Islet of Langerhans (tissue), 1 donor: ENCODE measurements around the gene BAD.
"Not testable (repeated sequence)": the region's sequence is repeated elsewhere in the genome, so short reads cannot be mapped to it uniquely, and the experiment has no call there.

Experiments
- FAIRE-seq: peaks from one replicate; lab custom pipeline; 2011; peaks lifted over from hg19 to GRCh38; lab: Jason Lieb, UNC

The BAD gene

GRCh38 chr11:64256300-64256699 lies 28.2 kb downstream of the BAD start:
- FAIRE-seq, result no peak

- FAIRE-seq, result no peak
Observed at GRCh38 chr11:64255135-64256128, 29.0 kb downstream of the BAD start.

GRCh38 chr11:64254326-64254725 lies 30.1 kb downstream of the BAD start:
- FAIRE-seq, result no peak

- no peak for FAIRE-seq
Observed at GRCh38 chr11:64253481-64253880, 31.0 kb downstream of the BAD start.

- FAIRE-seq, result no peak
Observed at GRCh38 chr11:64253043-64253442, 31.4 kb downstream of the BAD start.

GRCh38 chr11:64252003-64252872 lies 32.2 kb downstream of the BAD start:
- no peak for FAIRE-seq

GRCh38 chr11:64251753-64252002 lies 32.8 kb downstream of the BAD start:
- FAIRE-seq, result no peak

- FAIRE-seq, result no peak
Observed at GRCh38 chr11:64251016-64251752, 33.3 kb downstream of the BAD start, which contains the start of gene PLCB3. Gene PLCB3 (plus strand): TSS chr11:64251530. CDS start chr11:64251650, 120 bp downstream.

GRCh38 chr11:64250415-64251015 lies 34.0 kb downstream of the BAD start:
- no peak for FAIRE-seq

GRCh38 chr11:64249563-64250414 lies 34.7 kb downstream of the BAD start:
- no peak for FAIRE-seq

- no peak for FAIRE-seq
Observed at GRCh38 chr11:64249038-64249437, 35.4 kb downstream of the BAD start.

- FAIRE-seq, result no peak
Observed at GRCh38 chr11:64248578-64248977, 35.9 kb downstream of the BAD start.

- FAIRE-seq, result no peak
Observed at GRCh38 chr11:64247729-64248531, 36.5 kb downstream of the BAD start.

GRCh38 chr11:64246871-64247728 lies 37.4 kb downstream of the BAD start, which contains the start of gene PPP1R14B:
Gene PPP1R14B (minus strand): TSS chr11:64246943. CDS start chr11:64246673, 270 bp downstream.
- FAIRE-seq, result no peak

GRCh38 chr11:64246621-64246870 lies 37.9 kb downstream of the BAD start:
- FAIRE-seq, result not testable (repeated sequence)

- FAIRE-seq, result no peak
Observed at GRCh38 chr11:64245797-64246620, 38.5 kb downstream of the BAD start.

- FAIRE-seq, result no peak
Observed at GRCh38 chr11:64245401-64245796, 39.1 kb downstream of the BAD start.

- no peak for FAIRE-seq
Observed at GRCh38 chr11:64244966-64245365, 39.5 kb downstream of the BAD start.

GRCh38 chr11:64244107-64244506 lies 40.4 kb downstream of the BAD start:
- FAIRE-seq, result no peak
